Ovary (tissue), 9 donors: ENCODE data around the gene HIVEP1. TPM values are rescaled to one million over a fixed set of nuclear protein-coding genes. Genes with fewer than 3 reads are reported as not detected.

Experiments
- DNase-seq, 5 donors: peaks; one replicate each; pipeline ENCODE4 v3.0.0-alpha.2; 2019 to 2020
- H3K27ac ChIP-seq, 2 donors: fragments of 200-600 bp; one replicate each; pipeline versions ENCODE4 v1.5.1 to v1.8.0; 2019 to 2022
- H3K27me3 ChIP-seq: fragments of 200-600 bp; one replicate; pipeline ENCODE4 v1.8.0; 2022
- H3K36me3 ChIP-seq: fragments of 200-600 bp; sonication (generic); one replicate; pipeline ENCODE4 v1.5.1; 2019
- H3K4me1 ChIP-seq: one replicate; pipeline ENCODE4 v1.8.1; 2013; ENCODE audit warnings: mild to moderate bottlenecking, moderate library complexity; ENCODE audit not compliant: insufficient read depth
- H3K4me3 ChIP-seq: fragments of 200-600 bp; sonication (generic); one replicate; pipeline ENCODE4 v1.5.1; 2017
- H3K9me3 ChIP-seq, 2 donors: fragments of 200-600 bp in 1 of 2; sonication (generic) in 1 of 2; one replicate each; pipeline versions ENCODE4 v1.5.1 to v1.8.1; 2013 to 2019; ENCODE audit warnings: mild to moderate bottlenecking in 1 of 2, moderate library complexity in 1 of 2
- CTCF ChIP-seq, 3 donors: fragments of 450-650 bp in 2 of 3; fragments of 200-600 bp in 1 of 3; IDR thresholded peaks; one replicate each; pipeline versions ENCODE4 v1.5.1 to v1.8.0; 2016 to 2022; ENCODE audit warnings: antibody characterized with exemption in 3 of 3, mild to moderate bottlenecking in 1 of 3
- EP300 ChIP-seq: sonication (generic); formaldehyde crosslinking; IDR thresholded peaks from one replicate; pipeline ENCODE4 v1.6.1; 2017; ENCODE audit warnings: antibody characterized with exemption
- POLR2A ChIP-seq: fragments of 450-650 bp; IDR thresholded peaks from one replicate; pipeline ENCODE4 v1.6.1; 2017; ENCODE audit warnings: antibody characterized with exemption, mild to moderate bottlenecking, moderate library complexity
- WGBS, 3 donors: extraction: QIAGEN DNeasy Blood & Tissue Kit in 1 of 3; methylation state at CpG; one replicate each; pipeline versions ENCODE4 v1.1.5 to v1.1.7; 2013 to 2017; 5-methylcytosine and 5-hydroxymethylcytosine counted together
- intact Hi-C, 4 donors: fragments of 100-400 bp; cut with DNase I; formaldehyde crosslinking; loops; one replicate each; pipeline versions ENCODE4 v1.11.0 to v1.15.1; 2022 to 2023
- polyA plus RNA-seq, 2 donors: library from polyadenylated mRNA; stranded (reverse); fragments of 200-250 nt in 1 of 2; fragments of 350-450 nt in 1 of 2; fragmentation: Illumina TruSeq in 1 of 2; extraction: RNeasy Lipid Tissue Mini Kit (QIAGEN cat#74804) in 1 of 2; gene quantifications; one replicate each; pipeline ENCODE4 v1.2.3, GENCODE V29; 2013 to 2014
- total RNA-seq, 7 donors: library from RNA; depleted of rRNA in 2 of 7; stranded (reverse); fragments of >200 nt in 2 of 7; fragmentation: NEBNext Ultra II Directional in 3 of 7; extraction: Animal tissue kit (Norgen Biotek cat#: 25700) in 3 of 7; gene quantifications; one replicate each; pipeline versions ENCODE4 v1.1.0 to v1.2.4, GENCODE V29; 2016 to 2023
- donor health status: DM: no; HTN: no; CAD: no; lungs with moderate emphysema.
- donor health status: DM: no; HTN: no; CAD: no.
- donor health status: Bipolar disorder and iron deficiency.
- donor health status: DM: yes; HTN: yes; CAD: no.
- donor health status: DM: no; HTN: no; CAD: no.
- donor health status: DM: yes; HTN: yes; CAD: no.

Gene HIVEP1
- total and polyA plus RNA-seq, 9 donors, result 11.9 to 45.0 (median 27.0) TPM

DNA sequence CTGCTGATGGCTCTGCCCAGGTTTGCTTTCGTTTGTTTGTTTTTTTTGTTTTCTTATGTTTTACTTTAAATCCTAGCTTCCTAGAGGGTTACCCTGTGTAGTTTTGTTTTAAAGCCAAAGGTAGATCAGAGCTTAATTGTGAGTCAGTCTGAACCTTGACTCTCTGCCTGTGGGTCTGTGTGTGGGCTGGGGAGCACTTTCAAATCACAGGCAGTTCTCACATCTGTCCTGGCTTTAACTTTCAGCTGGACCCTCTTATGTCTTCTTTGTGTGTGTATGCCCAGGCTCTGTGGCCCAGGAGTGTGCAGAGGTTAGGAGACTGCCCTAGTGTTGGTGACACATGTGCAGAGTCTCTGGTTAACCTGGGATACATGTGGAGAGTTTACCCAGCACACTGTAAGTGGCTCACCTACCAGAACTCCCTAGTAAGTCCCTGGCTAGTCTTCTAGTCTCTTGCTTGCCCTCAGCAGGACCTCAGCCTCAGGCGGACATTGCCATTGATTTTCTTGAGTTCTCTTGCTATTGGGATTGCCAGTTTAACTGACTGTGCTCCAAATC, 19.0 kb downstream of the HIVEP1 start:
- H3K27me3 ChIP-seq, result no peaks in the 10 kb centered on the region
- intact Hi-C loops, result no loop called here
- peaks cover 2% of the 10 kb centered on the region for H3K4me1 ChIP-seq
- WGBS, 3 donors, result 95 to 99% (median 99%) methylated on average over 2 of the region's 2 CpGs
- TF ChIP-seq POLR2A (no peak), CTCF (IDR thresholded peaks at IDR 0.05) (no peak), EP300 (no peak)
- DNase-seq, result no peak
- H3K4me3 ChIP-seq, result no peak overlapping the region
- no peaks in the 10 kb centered on the region for H3K9me3 ChIP-seq
- no peaks in the 10 kb centered on the region for H3K36me3 ChIP-seq
- H3K27ac ChIP-seq, result no peak overlapping the region

GRCh38 chr6:12032783-12033573, 20.9 kb downstream of the HIVEP1 start:
- 69 to 71% (median 70%) methylated on average over 8 of the region's 8 CpGs for WGBS, 3 donors
- TF ChIP-seq EP300 (no peak), POLR2A (no peak), CTCF (IDR thresholded peaks at IDR 0.05) (no peak)
- intact Hi-C loops, result no loop called here
- DNase-seq, result no peak
- Histone ChIP-seq H3K36me3 (no peaks in the 10 kb centered on the region), H3K27ac (no peak overlapping the region), H3K4me3 (no peak overlapping the region), H3K9me3 (no peaks in the 10 kb centered on the region), H3K27me3 (no peaks in the 10 kb centered on the region), H3K4me1 (peaks cover 2% of the 10 kb centered on the region)

- 49 to 54% (median 50%) methylated on average over 4 of the region's 4 CpGs for WGBS, 3 donors
- no peak overlapping the region for H3K27ac ChIP-seq
- no peak overlapping the region for H3K4me3 ChIP-seq
- TF ChIP-seq CTCF (IDR thresholded peaks at IDR 0.05) (no peak), EP300 (no peak), POLR2A (no peak)
- H3K4me1 ChIP-seq, result peaks cover 2% of the 10 kb centered on the region
- no peaks in the 10 kb centered on the region for H3K27me3 ChIP-seq
- intact Hi-C loops, result no loop called here
- no peaks in the 10 kb centered on the region for H3K36me3 ChIP-seq
- H3K9me3 ChIP-seq, result no peaks in the 10 kb centered on the region
- DNase-seq, result no peak
These were observed 21.7 kb downstream of the HIVEP1 start for GRCh38 chr6:12033770-12034169.

- peaks cover 2% of the 10 kb centered on the region for H3K4me1 ChIP-seq
- no peak overlapping the region for H3K27ac ChIP-seq
- H3K4me3 ChIP-seq, result no peak overlapping the region
- intact Hi-C loops, result no loop called here
- H3K27me3 ChIP-seq, result no peaks in the 10 kb centered on the region
- no peaks in the 10 kb centered on the region for H3K9me3 ChIP-seq
- DNase-seq, result no peak
- WGBS, 3 donors, result 52 to 67% (median 53%) methylated on average over 3 of the region's 3 CpGs
- TF ChIP-seq POLR2A (no peak), EP300 (no peak), CTCF (IDR thresholded peaks at IDR 0.05) (no peak)
- H3K36me3 ChIP-seq, result no peaks in the 10 kb centered on the region
These were observed 22.2 kb downstream of the HIVEP1 start for GRCh38 chr6:12034349-12034748.
